AG04450 (cell line): Measurements from ENCODE around the gene FGF23. TPM values are rescaled to one million over a fixed set of nuclear protein-coding genes. Genes with fewer than 3 reads are reported as not detected.

ENCODE experiments used
- CTCF ChIA-PET: fragments of 300-600, 350-600 bp; formaldehyde crosslinking; extraction: SDS; loops from one replicate; lab custom pipeline; 2022; ENCODE audit warnings: antibody characterized with exemption, inconsistent platforms; lab: Charles Lee
- POLR2A ChIA-PET: fragments of 350-600 bp; formaldehyde crosslinking; extraction: SDS; loops from one replicate; lab custom pipeline; 2021; ENCODE audit warnings: antibody characterized with exemption, inconsistent platforms; lab: Yijun Ruan, JAX
- DNase-seq: peaks from one replicate; pipeline ENCODE4 v3.0.0-alpha.2; 2011; ENCODE audit warnings: low read depth, low spot score
- H3K27ac ChIP-seq: one replicate; pipeline ENCODE4 v1.5.1; 2012; ENCODE audit warnings: low read depth, low read length, control low read depth
- H3K27me3 ChIP-seq: one replicate; pipeline ENCODE4 v1.6.0; 2012; ENCODE audit warnings: low read length; ENCODE audit not compliant: control insufficient read depth, insufficient read depth
- H3K4me3 ChIP-seq: 2 replicates; pipeline ENCODE4 v1.5.1; 2011; ENCODE audit warnings: mild to moderate bottlenecking, low read depth, low read length, control low read depth
- H3K9me3 ChIP-seq: 2 replicates; pipeline ENCODE4 v1.5.1; 2012; ENCODE audit warnings: low read length; ENCODE audit not compliant: control insufficient read depth, insufficient read depth
- CTCF ChIP-seq: IDR thresholded peaks from 2 replicates; pipeline ENCODE4 v1.5.1; 2011; ENCODE audit warnings: low read depth, low read length, control low read depth, inconsistent platforms
- polyA plus RNA-seq: library from polyadenylated mRNA; depleted of rRNA; stranded (reverse); fragments of >200 nt; gene quantifications from 2 replicates; pipeline ENCODE4 v1.2.3, GENCODE V29; 2011

The FGF23 gene
- polyA plus RNA-seq, 1 experiment = not detected

- CTCF ChIA-PET = no interaction called here
Observed at GRCh38 chr12:4401117-4401516, 21.6 kb upstream of the FGF23 start.

GRCh38 chr12:4395818-4396217, 16.3 kb upstream of the FGF23 start:
- TF ChIP-seq CTCF = no peak
- H3K4me3 ChIP-seq = no peak overlapping the region
- H3K27ac ChIP-seq = no peak overlapping the region
- ChIA-PET POLR2A (no interaction called here), CTCF (interaction anchor here (1.1 to 1.6 kb wide), 2 partner anchors 25 to 88 kb away, joined by 5 read pairs; no protein-coding TSS in a partner anchor)
- H3K27me3 ChIP-seq = peaks cover 2% of the 10 kb centered on the region
- DNase-seq = no peak
- no peaks in the 10 kb centered on the region for H3K9me3 ChIP-seq

More at GRCh38 chr12:4401117-4401516, 21.6 kb upstream of the FGF23 start:
- POLR2A ChIA-PET = no interaction called here
- H3K27me3 ChIP-seq = no peaks in the 10 kb centered on the region
- H3K27ac ChIP-seq = no peak overlapping the region
- no peak overlapping the region for H3K4me3 ChIP-seq
- DNase-seq = no peak
- no peaks in the 10 kb centered on the region for H3K9me3 ChIP-seq
- TF ChIP-seq CTCF = no peak

- no peaks in the 10 kb centered on the region for H3K9me3 ChIP-seq
- no peak overlapping the region for H3K27ac ChIP-seq
- TF ChIP-seq CTCF = no peak
- ChIA-PET POLR2A (no interaction called here), CTCF (no interaction called here)
- H3K27me3 ChIP-seq = peaks cover 2% of the 10 kb centered on the region
- no peak overlapping the region for H3K4me3 ChIP-seq
- DNase-seq = no peak
Observed at GRCh38 chr12:4393211-4393610, 13.7 kb upstream of the FGF23 start.

GRCh38 chr12:4392223-4392742, 12.8 kb upstream of the FGF23 start:
- Histone ChIP-seq H3K27ac (no peak overlapping the region), H3K27me3 (peaks cover 2% of the 10 kb centered on the region), H3K4me3 (no peak overlapping the region), H3K9me3 (no peaks in the 10 kb centered on the region)
- no peak for TF ChIP-seq CTCF
- DNase-seq = no peak
- ChIA-PET CTCF (no interaction called here), POLR2A (no interaction called here)

GRCh38 chr12:4388662-4389061, 9.2 kb upstream of the FGF23 start:
- Histone ChIP-seq H3K27me3 (peaks cover 2% of the 10 kb centered on the region), H3K4me3 (no peak overlapping the region), H3K27ac (no peak overlapping the region), H3K9me3 (no peaks in the 10 kb centered on the region)
- CTCF ChIA-PET = no interaction called here
- no peak for DNase-seq
- TF ChIP-seq CTCF = no peak
- POLR2A ChIA-PET = no interaction called here
